HG02884 (cell line): ENCODE data around the gene PKIB.

Source experiments
- ATAC-seq: cut with Tn5 transposase; IDR thresholded peaks from one replicate; pipeline ENCODE4 v1.9.1; 2021; ENCODE audit warnings: mild to moderate bottlenecking, moderate library complexity; ENCODE audit not compliant: unreplicated experiment

Gene PKIB

GRCh38 chr6:122663981-122664380, 53.8 kb downstream of the PKIB start:
- ATAC-seq, result no peak

- ATAC-seq, result no peak
Measured at GRCh38 chr6:122665929-122666328, 55.7 kb downstream of the PKIB start.

GRCh38 chr6:122666418-122666817, 56.2 kb downstream of the PKIB start:
- ATAC-seq, result no peak

GRCh38 chr6:122669418-122669817, 59.2 kb downstream of the PKIB start:
- no peak for ATAC-seq

- no peak for ATAC-seq
Measured at GRCh38 chr6:122669868-122670267, 59.7 kb downstream of the PKIB start.

- ATAC-seq, result no peak
Measured at GRCh38 chr6:122671251-122671650, 61.0 kb downstream of the PKIB start.

GRCh38 chr6:122673343-122673961, 63.2 kb downstream of the PKIB start:
- peak; percentile 55 for ATAC-seq

GRCh38 chr6:122676146-122676545, 65.9 kb downstream of the PKIB start:
- ATAC-seq, result no peak

GRCh38 chr6:122676688-122677087, 66.5 kb downstream of the PKIB start:
- no peak for ATAC-seq

- no peak for ATAC-seq
Measured at GRCh38 chr6:122677406-122677805, 67.2 kb downstream of the PKIB start.

GRCh38 chr6:122678841-122679240, 68.6 kb downstream of the PKIB start:
- ATAC-seq, result no peak

- no peak for ATAC-seq
Measured at GRCh38 chr6:122681705-122682104, 71.5 kb downstream of the PKIB start.

- no peak for ATAC-seq
Measured at GRCh38 chr6:122683989-122684651, 73.9 kb downstream of the PKIB start.

- no peak for ATAC-seq
Measured at GRCh38 chr6:122692175-122692598, 82.0 kb downstream of the PKIB start.

- no peak for ATAC-seq
Measured at GRCh38 chr6:122692807-122693580, 82.8 kb downstream of the PKIB start.

GRCh38 chr6:122694075-122694474, 83.9 kb downstream of the PKIB start:
- ATAC-seq, result no peak

GRCh38 chr6:122694602-122695001, 84.4 kb downstream of the PKIB start:
- no peak for ATAC-seq

GRCh38 chr6:122695188-122695587, 85.0 kb downstream of the PKIB start:
- no peak for ATAC-seq

GRCh38 chr6:122696079-122696478, 85.9 kb downstream of the PKIB start:
- no peak for ATAC-seq

GRCh38 chr6:122696853-122697252, 86.6 kb downstream of the PKIB start:
- no peak for ATAC-seq

- no peak for ATAC-seq
Measured at GRCh38 chr6:122697458-122697857, 87.3 kb downstream of the PKIB start.

GRCh38 chr6:122701666-122702065, 91.5 kb downstream of the PKIB start:
- ATAC-seq, result no peak
